ENCODE data around the gene CDK6.

GRCh38 chr7:92704858-92705257, 131.5 kb downstream of the CDK6 start:
- TF ChIP-seq, protein P1, sequence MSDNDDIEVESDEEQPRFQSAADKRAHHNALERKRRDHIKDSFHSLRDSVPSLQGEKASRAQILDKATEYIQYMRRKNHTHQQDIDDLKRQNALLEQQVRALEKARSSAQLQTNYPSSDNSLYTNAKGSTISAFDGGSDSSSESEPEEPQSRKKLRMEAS (IDR thresholded peaks at IDR 0.05; ENCODE audit: low read depth, low read length) = no peak
- TF ChIP-seq MYC (IDR thresholded peaks at IDR 0.05; ENCODE audit: low read depth, low read length) (no peak), CTCF (IDR thresholded peaks at IDR 0.05; ENCODE audit: low read depth, low read length) (no peak)

Data from NB4 (cell line).